Breast epithelium (tissue), 3 donors: Measurements from ENCODE around the gene RSBN1L.

Experiments
- POLR2A ChIP-seq: fragments of 450-650 bp; IDR thresholded peaks from one replicate; pipeline ENCODE4 v1.6.1; 2016; ENCODE audit warnings: antibody characterized with exemption, mild to moderate bottlenecking, moderate library complexity
- POLR2AphosphoS5 ChIP-seq, 3 donors: sonication (generic); formaldehyde crosslinking; IDR thresholded peaks; one replicate each; pipeline ENCODE4 v1.6.1; 2017; ENCODE audit warnings: antibody characterized with exemption in 3 of 3

DNA sequence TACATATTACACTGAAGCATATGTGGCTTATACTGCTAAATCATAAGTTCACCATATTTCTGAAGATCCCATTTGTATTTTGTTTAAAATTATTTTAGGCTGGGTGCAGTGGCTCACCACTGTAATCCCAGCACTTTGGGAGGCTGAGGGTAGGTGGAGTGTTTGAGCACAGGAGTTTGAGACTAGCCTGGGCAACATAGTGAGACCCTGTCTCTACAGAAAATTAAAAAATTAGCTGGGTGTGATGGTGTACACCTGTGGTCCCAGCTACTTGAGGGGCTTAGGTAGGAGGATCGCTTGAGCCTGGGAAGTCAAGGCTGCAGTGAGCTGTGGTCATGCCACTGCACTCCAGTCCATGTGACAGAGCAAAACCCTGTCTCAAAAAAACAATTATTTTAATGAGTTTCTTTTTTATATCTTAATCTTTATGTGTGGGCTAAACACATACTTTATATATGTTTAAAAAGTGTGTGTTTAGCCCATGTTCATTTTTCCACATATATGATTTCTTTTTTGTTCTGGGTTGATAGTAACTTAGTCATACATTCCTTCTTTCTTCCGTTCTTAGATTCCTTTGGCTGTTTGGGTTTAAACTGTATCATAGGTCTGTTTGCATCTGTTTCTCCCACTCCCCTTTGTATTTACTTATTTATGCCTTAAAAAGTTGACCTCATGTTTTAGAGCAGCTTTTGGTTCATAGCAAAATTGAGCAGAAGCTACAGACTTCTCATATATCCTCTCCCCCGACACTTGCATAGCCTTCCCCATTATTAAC, 33.5 kb downstream of the RSBN1L start:
- TF ChIP-seq POLR2AphosphoS5 (IDR thresholded peaks at IDR 0.05) = no peak
- TF ChIP-seq POLR2A = no peak
